ENCODE data around the gene AFAP1L2.
"Not testable (repeated sequence)": the region's sequence is repeated elsewhere in the genome, so short reads cannot be mapped to it uniquely, and the experiment has no call there.

Gene AFAP1L2

GRCh38 chr10:114335614-114336013, 68.7 kb downstream of the AFAP1L2 start:
- no peak for TF ChIP-seq EZH2phosphoT487 (IDR thresholded peaks at IDR 0.05; ENCODE audit: low read depth)
- H3K9me3 ChIP-seq (ENCODE audit: insufficient read depth, low read length) = no peaks in the 10 kb centered on the region
- no peaks in the 10 kb centered on the region for H4K20me1 ChIP-seq (ENCODE audit: insufficient read depth, low read length)
- no peak overlapping the region for H3K4me3 ChIP-seq (ENCODE audit: low read length)
- H3K79me2 ChIP-seq (ENCODE audit: low read length) = no peaks in the 10 kb centered on the region
- no peaks in the 10 kb centered on the region; the same call in 1 of the 2 replicates for H3K27me3 ChIP-seq (ENCODE audit: low read depth, low read length)
- H2AFZ ChIP-seq (ENCODE audit: low read depth, low read length) = no peak overlapping the region
- no peaks in the 10 kb centered on the region for H3K4me1 ChIP-seq (ENCODE audit: low read length)
- no peak overlapping the region for H3K4me2 ChIP-seq (ENCODE audit: low read length)
- no peak overlapping the region for H3K9ac ChIP-seq (ENCODE audit: low read length)
- H3K36me3 ChIP-seq (replicated peaks; ENCODE audit: low read depth, low read length) = no peaks in the 10 kb centered on the region
- H3K27ac ChIP-seq (ENCODE audit: low read length) = no peak overlapping the region

GRCh38 chr10:114334301-114334700, 70.0 kb downstream of the AFAP1L2 start:
- H3K4me3 ChIP-seq (ENCODE audit: low read length) = no peak overlapping the region
- no peaks in the 10 kb centered on the region for H3K36me3 ChIP-seq (replicated peaks; ENCODE audit: low read depth, low read length)
- no peaks in the 10 kb centered on the region for H4K20me1 ChIP-seq (ENCODE audit: insufficient read depth, low read length)
- H3K79me2 ChIP-seq (ENCODE audit: low read length) = no peaks in the 10 kb centered on the region
- TF ChIP-seq CTCF (IDR thresholded peaks at IDR 0.05; ENCODE audit: low read depth, low read length) = no peak
- TF ChIP-seq EZH2phosphoT487 (IDR thresholded peaks at IDR 0.05; ENCODE audit: low read depth) = no peak
- H2AFZ ChIP-seq (ENCODE audit: low read depth, low read length) = no peak overlapping the region
- H3K9me3 ChIP-seq (ENCODE audit: insufficient read depth, low read length) = no peaks in the 10 kb centered on the region
- H3K4me2 ChIP-seq (ENCODE audit: low read length) = no peak overlapping the region
- no peak overlapping the region for H3K9ac ChIP-seq (ENCODE audit: low read length)
- no peaks in the 10 kb centered on the region for H3K4me1 ChIP-seq (ENCODE audit: low read length)
- H3K27ac ChIP-seq (ENCODE audit: low read length) = no peak overlapping the region
- no peaks in the 10 kb centered on the region; the same call in 1 of the 2 replicates for H3K27me3 ChIP-seq (ENCODE audit: low read depth, low read length)

- not testable (repeated sequence) for H4K20me1 ChIP-seq (ENCODE audit: insufficient read depth, low read length); H3K4me3 ChIP-seq (ENCODE audit: low read length); H3K36me3 ChIP-seq (replicated peaks; ENCODE audit: low read depth, low read length); H2AFZ ChIP-seq (ENCODE audit: low read depth, low read length); H3K79me2 ChIP-seq (ENCODE audit: low read length); H3K4me2 ChIP-seq (ENCODE audit: low read length); H3K27me3 ChIP-seq (ENCODE audit: low read depth, low read length); H3K27ac ChIP-seq (ENCODE audit: low read length); H3K4me1 ChIP-seq (ENCODE audit: low read length); H3K9me3 ChIP-seq (ENCODE audit: insufficient read depth, low read length); H3K9ac ChIP-seq (ENCODE audit: low read length)
Observed at GRCh38 chr10:114333441-114333840, 70.9 kb downstream of the AFAP1L2 start.

- Histone ChIP-seq H3K4me3 (ENCODE audit: low read length) (no peak overlapping the region), H3K4me2 (ENCODE audit: low read length) (no peak overlapping the region), H3K9me3 (ENCODE audit: insufficient read depth, low read length) (no peaks in the 10 kb centered on the region), H3K9ac (ENCODE audit: low read length) (no peak overlapping the region), H3K27me3 (ENCODE audit: low read depth, low read length) (no peaks in the 10 kb centered on the region; the same call in 1 of the 2 replicates), H2AFZ (ENCODE audit: low read depth, low read length) (no peak overlapping the region), H3K27ac (ENCODE audit: low read length) (no peak overlapping the region), H3K4me1 (ENCODE audit: low read length) (no peaks in the 10 kb centered on the region), H4K20me1 (ENCODE audit: insufficient read depth, low read length) (no peaks in the 10 kb centered on the region), H3K36me3 (replicated peaks; ENCODE audit: low read depth, low read length) (no peaks in the 10 kb centered on the region), H3K79me2 (ENCODE audit: low read length) (no peaks in the 10 kb centered on the region)
- TF ChIP-seq EZH2phosphoT487 (IDR thresholded peaks at IDR 0.05; ENCODE audit: low read depth) (no peak), CTCF (IDR thresholded peaks at IDR 0.05; ENCODE audit: low read depth, low read length) (no peak)
Observed at GRCh38 chr10:114332301-114333192, 71.8 kb downstream of the AFAP1L2 start.

GRCh38 chr10:114329634-114330365, 74.5 kb downstream of the AFAP1L2 start:
- no peaks in the 10 kb centered on the region for H4K20me1 ChIP-seq (ENCODE audit: insufficient read depth, low read length)
- no peaks in the 10 kb centered on the region for H3K36me3 ChIP-seq (replicated peaks; ENCODE audit: low read depth, low read length)
- H3K4me1 ChIP-seq (ENCODE audit: low read length) = no peaks in the 10 kb centered on the region
- no peak overlapping the region for H2AFZ ChIP-seq (ENCODE audit: low read depth, low read length)
- no peak overlapping the region for H3K4me2 ChIP-seq (ENCODE audit: low read length)
- no peak overlapping the region for H3K4me3 ChIP-seq (ENCODE audit: low read length)
- no peaks in the 10 kb centered on the region for H3K9me3 ChIP-seq (ENCODE audit: insufficient read depth, low read length)
- no peaks in the 10 kb centered on the region; the same call in 1 of the 2 replicates for H3K27me3 ChIP-seq (ENCODE audit: low read depth, low read length)
- H3K79me2 ChIP-seq (ENCODE audit: low read length) = no peaks in the 10 kb centered on the region
- H3K27ac ChIP-seq (ENCODE audit: low read length) = no peak overlapping the region
- TF ChIP-seq CTCF (IDR thresholded peaks at IDR 0.05; ENCODE audit: low read depth, low read length) (no peak), EZH2phosphoT487 (IDR thresholded peaks at IDR 0.05; ENCODE audit: low read depth) (no peak)
- H3K9ac ChIP-seq (ENCODE audit: low read length) = no peak overlapping the region
